Measurements from ENCODE around the gene EFNA4. TPM values are rescaled to one million over a fixed set of nuclear protein-coding genes. Genes with fewer than 3 reads are reported as not detected.

EFNA4 gene
- total and polyA plus RNA-seq, 2 donors from 2014 or later, result 7.6 to 11.8 TPM

- Histone ChIP-seq H3K27me3 (ENCODE audit: control insufficient read depth, insufficient read depth, low read length) (peaks cover 5% of the 10 kb centered on the region), H3K4me3 (ENCODE audit: low read length in 3 of 3) (no peak overlapping the region), H3K36me3 (ENCODE audit: control insufficient read depth in 2 of 3, insufficient read depth in 3 of 3, low read length in 3 of 3) (no peaks in the 10 kb centered on the region), H3K27ac (ENCODE audit: low read depth in 2 of 2, low read length in 2 of 2) (no peak overlapping the region), H3K4me1 (ENCODE audit: control insufficient read depth in 2 of 3, insufficient read depth in 2 of 3, low read depth in 1 of 3, low read length in 3 of 3) (peaks cover 0 to 8% (median 0%) of the 10 kb centered on the region in 3 donors), H3K9me3 (ENCODE audit: control insufficient read depth in 2 of 3, insufficient read depth in 1 of 3, low read length in 3 of 3) (no peaks in the 10 kb centered on the region), H3K9ac (ENCODE audit: low read length in 3 of 3) (no peak overlapping the region)
- DNase-seq (peak; percentile 61 to 85 (median 82)), FAIRE-seq (no peak)
- intact Hi-C loops (cut with DNase I), result no loop called here
- no peak for TF ChIP-seq CTCF (IDR thresholded peaks at IDR 0.05; ENCODE audit: borderline replicate concordance, extremely low read depth, insufficient read depth)
These were observed 8.2 kb downstream of the EFNA4 start for GRCh38 chr1:155071701-155072100.

GRCh38 chr1:155072531-155073289 lies 9.2 kb downstream of the EFNA4 start:
- FAIRE-seq (no peak), DNase-seq (peak in 2 of 5 donors; percentile 32 to 41)
- H3K4me1 ChIP-seq (ENCODE audit: control insufficient read depth in 2 of 3, insufficient read depth in 2 of 3, low read depth in 1 of 3, low read length in 3 of 3), result peaks cover 0 to 11% (median 0%) of the 10 kb centered on the region in 3 donors
- intact Hi-C loops (cut with DNase I), result no loop called here
- no peak overlapping the region for H3K9ac ChIP-seq (ENCODE audit: low read length in 3 of 3)
- H3K27ac ChIP-seq (ENCODE audit: low read depth in 2 of 2, low read length in 2 of 2), result no peak overlapping the region
- peaks cover 5% of the 10 kb centered on the region for H3K27me3 ChIP-seq (ENCODE audit: control insufficient read depth, insufficient read depth, low read length)
- no peaks in the 10 kb centered on the region for H3K36me3 ChIP-seq (ENCODE audit: control insufficient read depth in 2 of 3, insufficient read depth in 3 of 3, low read length in 3 of 3)
- TF ChIP-seq CTCF (IDR thresholded peaks at IDR 0.05; ENCODE audit: borderline replicate concordance, extremely low read depth, insufficient read depth), result no peak
- H3K9me3 ChIP-seq (ENCODE audit: control insufficient read depth in 2 of 3, insufficient read depth in 1 of 3, low read length in 3 of 3), result no peaks in the 10 kb centered on the region
- H3K4me3 ChIP-seq (ENCODE audit: low read length in 3 of 3), result no peak overlapping the region

- Histone ChIP-seq H3K4me1 (ENCODE audit: control insufficient read depth in 2 of 3, insufficient read depth in 2 of 3, low read depth in 1 of 3, low read length in 3 of 3) (peaks cover 0 to 11% (median 0%) of the 10 kb centered on the region in 3 donors), H3K4me3 (ENCODE audit: low read length in 3 of 3) (no peak overlapping the region), H3K9ac (ENCODE audit: low read length in 3 of 3) (no peak overlapping the region), H3K9me3 (ENCODE audit: control insufficient read depth in 2 of 3, insufficient read depth in 1 of 3, low read length in 3 of 3) (no peaks in the 10 kb centered on the region), H3K27ac (ENCODE audit: low read depth in 2 of 2, low read length in 2 of 2) (no peak overlapping the region), H3K27me3 (ENCODE audit: control insufficient read depth, insufficient read depth, low read length) (peaks cover 5% of the 10 kb centered on the region), H3K36me3 (ENCODE audit: control insufficient read depth in 2 of 3, insufficient read depth in 3 of 3, low read length in 3 of 3) (no peaks in the 10 kb centered on the region)
- intact Hi-C loops (cut with DNase I), result no loop called here
- TF ChIP-seq CTCF (IDR thresholded peaks at IDR 0.05; ENCODE audit: borderline replicate concordance, extremely low read depth, insufficient read depth), result no peak
- no peak for FAIRE-seq
- peak in 2 of 5 donors; percentile 39 to 41 for DNase-seq
These were observed 10.1 kb downstream of the EFNA4 start for GRCh38 chr1:155073377-155074242.
